Mammary epithelial cell (primary cell): Measurements from ENCODE around the gene SERPINB6.

Experiments
- EZH2 ChIP-seq: IDR thresholded peaks from 2 replicates; pipeline ENCODE4 v1.6.1; 2012; ENCODE audit warnings: low read length, inconsistent platforms, borderline replicate concordance
- TF ChIP-seq, protein P1 (sequence below), 2 donors: IDR thresholded peaks in 1 of 2; conservative IDR thresholded peaks in 1 of 2; 2 replicates each; pipeline ENCODE4 v1.5.1; 2011 to 2012; ENCODE audit warnings: inconsistent platforms in 2 of 2, low read length in 2 of 2, mild to moderate bottlenecking in 2 of 2, control low read depth in 1 of 2, low read depth in 1 of 2; ENCODE audit not compliant: insufficient read depth in 1 of 2; ENCODE audit errors: extremely low read depth in 1 of 2

DNA sequence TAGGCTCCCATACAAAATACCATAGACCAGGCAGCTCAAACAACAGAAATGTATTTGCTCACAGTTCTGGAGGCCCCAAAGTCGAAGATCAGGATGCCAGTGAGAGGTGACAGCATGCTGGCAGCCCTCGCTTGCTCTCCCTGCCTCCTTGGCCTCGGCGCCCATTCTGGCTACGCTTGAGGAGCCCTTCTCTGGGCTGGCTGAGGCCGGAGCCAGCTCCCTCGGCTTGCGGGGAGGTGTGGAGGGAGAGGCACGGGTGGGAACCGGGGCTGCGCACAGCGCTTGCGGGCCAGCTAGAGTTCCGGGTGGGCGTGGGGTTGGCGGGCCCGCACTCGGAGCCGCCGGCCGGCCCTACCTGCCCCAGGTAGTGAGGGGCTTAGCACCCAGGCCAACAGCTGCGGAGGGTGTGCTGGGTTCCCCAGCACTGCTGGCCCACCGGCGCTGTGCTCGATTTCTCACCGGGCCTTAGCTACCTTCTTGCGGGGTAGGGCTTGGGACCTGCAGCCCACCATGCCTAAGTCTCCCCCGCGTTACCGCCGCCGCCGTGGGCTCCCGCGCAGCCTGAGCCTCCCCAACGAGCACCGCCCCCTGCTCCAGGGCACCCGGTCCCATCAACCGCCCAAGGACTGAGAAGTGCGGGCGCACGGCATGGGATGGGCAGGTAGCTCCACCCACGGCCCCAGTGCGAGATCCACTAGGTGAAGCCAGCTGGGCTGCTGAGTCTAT is 35.6 kb downstream of the SERPINB6 start:
- TF ChIP-seq, protein P1, sequence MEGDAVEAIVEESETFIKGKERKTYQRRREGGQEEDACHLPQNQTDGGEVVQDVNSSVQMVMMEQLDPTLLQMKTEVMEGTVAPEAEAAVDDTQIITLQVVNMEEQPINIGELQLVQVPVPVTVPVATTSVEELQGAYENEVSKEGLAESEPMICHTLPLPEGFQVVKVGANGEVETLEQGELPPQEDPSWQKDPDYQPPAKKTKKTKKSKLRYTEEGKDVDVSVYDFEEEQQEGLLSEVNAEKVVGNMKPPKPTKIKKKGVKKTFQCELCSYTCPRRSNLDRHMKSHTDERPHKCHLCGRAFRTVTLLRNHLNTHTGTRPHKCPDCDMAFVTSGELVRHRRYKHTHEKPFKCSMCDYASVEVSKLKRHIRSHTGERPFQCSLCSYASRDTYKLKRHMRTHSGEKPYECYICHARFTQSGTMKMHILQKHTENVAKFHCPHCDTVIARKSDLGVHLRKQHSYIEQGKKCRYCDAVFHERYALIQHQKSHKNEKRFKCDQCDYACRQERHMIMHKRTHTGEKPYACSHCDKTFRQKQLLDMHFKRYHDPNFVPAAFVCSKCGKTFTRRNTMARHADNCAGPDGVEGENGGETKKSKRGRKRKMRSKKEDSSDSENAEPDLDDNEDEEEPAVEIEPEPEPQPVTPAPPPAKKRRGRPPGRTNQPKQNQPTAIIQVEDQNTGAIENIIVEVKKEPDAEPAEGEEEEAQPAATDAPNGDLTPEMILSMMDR (conservative IDR thresholded peaks at IDR 0.05 in 1 of 2, IDR thresholded peaks at IDR 0.05 in 1 of 2; ENCODE audit: extremely low read depth in 1 of 2, insufficient read depth in 1 of 2, low read depth in 1 of 2, low read length in 2 of 2) = no peak
- TF ChIP-seq EZH2 = no peak
